ENCODE results near the gene ADAM11.

GRCh38 chr17:44796731-44797130 lies 37.9 kb downstream of the ADAM11 start:
- TF ChIP-seq, protein P1, sequence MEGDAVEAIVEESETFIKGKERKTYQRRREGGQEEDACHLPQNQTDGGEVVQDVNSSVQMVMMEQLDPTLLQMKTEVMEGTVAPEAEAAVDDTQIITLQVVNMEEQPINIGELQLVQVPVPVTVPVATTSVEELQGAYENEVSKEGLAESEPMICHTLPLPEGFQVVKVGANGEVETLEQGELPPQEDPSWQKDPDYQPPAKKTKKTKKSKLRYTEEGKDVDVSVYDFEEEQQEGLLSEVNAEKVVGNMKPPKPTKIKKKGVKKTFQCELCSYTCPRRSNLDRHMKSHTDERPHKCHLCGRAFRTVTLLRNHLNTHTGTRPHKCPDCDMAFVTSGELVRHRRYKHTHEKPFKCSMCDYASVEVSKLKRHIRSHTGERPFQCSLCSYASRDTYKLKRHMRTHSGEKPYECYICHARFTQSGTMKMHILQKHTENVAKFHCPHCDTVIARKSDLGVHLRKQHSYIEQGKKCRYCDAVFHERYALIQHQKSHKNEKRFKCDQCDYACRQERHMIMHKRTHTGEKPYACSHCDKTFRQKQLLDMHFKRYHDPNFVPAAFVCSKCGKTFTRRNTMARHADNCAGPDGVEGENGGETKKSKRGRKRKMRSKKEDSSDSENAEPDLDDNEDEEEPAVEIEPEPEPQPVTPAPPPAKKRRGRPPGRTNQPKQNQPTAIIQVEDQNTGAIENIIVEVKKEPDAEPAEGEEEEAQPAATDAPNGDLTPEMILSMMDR (IDR thresholded peaks at IDR 0.05), result no peak
- TF ChIP-seq POLR2A (IDR thresholded peaks at IDR 0.05) (no peak), EP300 (IDR thresholded peaks at IDR 0.05) (no peak), POLR2AphosphoS5 (IDR thresholded peaks at IDR 0.05) (no peak)
